Measurements from ENCODE around the gene MRPS23.

MRPS23 gene

GRCh38 chr17:57877803-57878377, 28.0 kb upstream of the MRPS23 start:
- peak; percentile 82 for DNase-seq

- peak; percentile 91 for DNase-seq
Measured at GRCh38 chr17:57876866-57877237, 27.0 kb upstream of the MRPS23 start.

GRCh38 chr17:57876023-57876865, 26.4 kb upstream of the MRPS23 start:
- peak; percentile 86 for DNase-seq

GRCh38 chr17:57875290-57876022, 25.6 kb upstream of the MRPS23 start:
- peak; percentile 100 for DNase-seq

- DNase-seq: peak; percentile 99
Measured at GRCh38 chr17:57874434-57875289, 24.8 kb upstream of the MRPS23 start.

- no peak for DNase-seq
Measured at GRCh38 chr17:57874058-57874419, 24.2 kb upstream of the MRPS23 start.

- DNase-seq: peak; percentile 69
Measured at GRCh38 chr17:57873261-57874057, 23.6 kb upstream of the MRPS23 start.

- no peak for DNase-seq
Measured at GRCh38 chr17:57872536-57872935, 22.7 kb upstream of the MRPS23 start.

- no peak for DNase-seq
Measured at GRCh38 chr17:57871863-57872262, 22.0 kb upstream of the MRPS23 start.

GRCh38 chr17:57871155-57871554, 21.3 kb upstream of the MRPS23 start:
- no peak for DNase-seq

GRCh38 chr17:57870283-57870635, 20.4 kb upstream of the MRPS23 start:
- no peak for DNase-seq

GRCh38 chr17:57869617-57870282, 19.9 kb upstream of the MRPS23 start:
- DNase-seq: peak; percentile 78

GRCh38 chr17:57868910-57869616, 19.2 kb upstream of the MRPS23 start:
- DNase-seq: no peak

GRCh38 chr17:57868007-57868909, 18.4 kb upstream of the MRPS23 start:
- DNase-seq: peak; percentile 99

- DNase-seq: no peak
Measured at GRCh38 chr17:57867126-57867525, 17.3 kb upstream of the MRPS23 start.

GRCh38 chr17:57866723-57867122, 16.9 kb upstream of the MRPS23 start:
- peak; percentile 47 for DNase-seq

GRCh38 chr17:57866319-57866718, 16.5 kb upstream of the MRPS23 start:
- DNase-seq: no peak

GRCh38 chr17:57864273-57864672, 14.4 kb upstream of the MRPS23 start:
- peak; percentile 43 for DNase-seq
